ENCODE measurements around the gene SUSD3.

Gene SUSD3

DNA sequence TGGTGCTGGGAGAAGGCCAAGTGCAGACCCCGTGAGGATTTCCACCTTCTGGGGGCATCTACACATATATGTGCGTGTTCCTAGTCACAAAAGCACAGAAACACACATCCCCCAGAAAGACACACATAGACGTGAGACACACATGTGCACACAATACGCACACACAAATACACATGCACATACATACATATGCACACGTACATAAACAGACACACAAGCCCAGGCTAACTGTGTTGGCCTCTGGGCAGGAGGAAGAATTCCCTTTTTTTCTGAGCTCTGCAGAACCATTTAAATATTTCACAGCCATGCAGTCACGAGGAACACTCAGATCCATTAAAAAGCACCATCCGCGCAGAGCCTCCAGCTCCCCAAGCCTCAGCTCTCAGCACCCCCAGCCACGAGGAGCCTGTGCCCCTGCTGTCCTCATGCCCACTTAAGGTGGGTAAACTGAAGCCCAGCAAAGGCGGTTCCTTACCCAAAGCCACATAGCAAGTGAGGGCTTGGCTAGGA is 70.3 kb downstream of the SUSD3 start:
- Histone ChIP-seq H3K4me3 (replicated peaks; ENCODE audit: insufficient read depth, low read length) (no peak overlapping the region), H3K27ac (replicated peaks) (peak overlapping the region; percentile 67), H3K27me3 (ENCODE audit: insufficient read depth, poor library complexity, severe bottlenecking) (no peaks in the 10 kb centered on the region)
- DNase-seq (ENCODE audit: low read depth in 1 of 2, low spot score in 1 of 2): no peak
- no peak for TF ChIP-seq GABPA (IDR thresholded peaks at IDR 0.05; ENCODE audit: low read depth)

DNA sequence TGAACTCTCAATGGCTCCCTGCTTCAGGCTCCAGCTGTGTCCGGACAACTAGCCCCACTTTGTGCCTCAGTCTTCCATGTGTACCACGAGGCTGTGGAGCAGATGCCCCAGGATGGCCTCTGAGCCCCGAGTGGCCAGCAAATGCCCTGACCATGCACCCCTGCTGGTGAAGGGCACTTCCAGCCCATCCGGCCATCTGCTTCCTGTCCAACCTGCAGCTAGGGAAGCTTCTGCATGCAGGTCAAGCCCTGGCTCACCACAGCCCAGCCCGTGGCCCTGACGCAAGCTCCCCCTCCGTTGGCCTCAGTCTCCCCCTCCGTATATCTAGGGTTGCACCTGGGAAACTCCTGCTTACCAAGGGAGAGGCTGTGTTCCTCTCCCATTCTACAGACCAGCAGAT is 70.8 kb downstream of the SUSD3 start:
- DNase-seq (ENCODE audit: low read depth in 1 of 2, low spot score in 1 of 2): no peak
- no peaks in the 10 kb centered on the region for H3K27me3 ChIP-seq (ENCODE audit: insufficient read depth, poor library complexity, severe bottlenecking)
- TF ChIP-seq SPI1 (IDR thresholded peaks at IDR 0.05; ENCODE audit: borderline replicate concordance, low read depth) (no peak), POLR2AphosphoS5 (IDR thresholded peaks at IDR 0.05; ENCODE audit: low read depth) (peak; percentile 18; the same call in 1 of the 2 replicates)
- peak overlapping the region; percentile 67; the same call in 1 of the 2 replicates for H3K27ac ChIP-seq (replicated peaks)
- no peak overlapping the region for H3K4me3 ChIP-seq (replicated peaks; ENCODE audit: insufficient read depth, low read length)

DNA sequence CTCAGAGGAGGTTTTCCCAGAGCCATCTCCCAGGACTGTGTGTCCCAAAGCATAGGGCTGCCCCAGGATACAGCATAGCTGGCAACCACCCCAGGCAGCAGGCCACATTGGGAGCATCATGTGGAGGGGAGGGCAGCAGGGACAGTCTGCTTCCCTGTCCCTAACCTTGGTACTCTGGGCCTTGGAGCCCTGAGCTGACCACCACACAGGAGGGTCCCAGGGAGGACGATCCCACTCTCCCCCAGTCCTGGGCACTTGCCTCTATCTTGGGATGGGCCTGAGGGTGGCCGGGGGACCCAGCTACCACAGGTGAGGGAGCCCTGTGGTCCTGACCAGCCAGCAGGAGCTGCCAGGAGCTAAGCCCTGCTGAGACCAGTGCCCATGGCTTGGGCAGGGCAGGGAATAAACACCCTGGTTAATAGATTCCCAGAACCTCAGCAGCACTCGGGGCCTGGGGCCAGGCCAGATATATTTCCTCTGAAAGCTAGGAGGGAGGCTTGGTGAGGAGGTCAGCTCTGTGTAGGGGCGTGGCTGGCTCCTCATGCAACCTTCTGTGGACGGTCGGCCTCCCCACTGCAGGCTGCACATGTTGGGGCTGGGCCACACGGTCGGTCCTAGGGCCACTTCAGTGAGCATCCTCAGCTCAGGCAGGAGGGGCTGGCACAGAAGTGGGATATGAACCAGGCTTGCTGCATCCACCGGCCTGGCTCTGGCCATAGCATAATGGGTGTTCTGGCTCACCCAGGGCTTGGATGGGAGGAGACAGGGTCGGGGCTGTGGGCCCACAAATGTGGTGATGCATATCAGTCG is 71.4 kb downstream of the SUSD3 start:
- Histone ChIP-seq H3K27ac (replicated peaks) (no peak overlapping the region; the same call in none of the 2 replicates), H3K4me3 (replicated peaks; ENCODE audit: insufficient read depth, low read length) (no peak overlapping the region), H3K27me3 (ENCODE audit: insufficient read depth, poor library complexity, severe bottlenecking) (no peaks in the 10 kb centered on the region)
- TF ChIP-seq GABPA (IDR thresholded peaks at IDR 0.05; ENCODE audit: low read depth): no peak
- TF ChIP-seq, protein P1, sequence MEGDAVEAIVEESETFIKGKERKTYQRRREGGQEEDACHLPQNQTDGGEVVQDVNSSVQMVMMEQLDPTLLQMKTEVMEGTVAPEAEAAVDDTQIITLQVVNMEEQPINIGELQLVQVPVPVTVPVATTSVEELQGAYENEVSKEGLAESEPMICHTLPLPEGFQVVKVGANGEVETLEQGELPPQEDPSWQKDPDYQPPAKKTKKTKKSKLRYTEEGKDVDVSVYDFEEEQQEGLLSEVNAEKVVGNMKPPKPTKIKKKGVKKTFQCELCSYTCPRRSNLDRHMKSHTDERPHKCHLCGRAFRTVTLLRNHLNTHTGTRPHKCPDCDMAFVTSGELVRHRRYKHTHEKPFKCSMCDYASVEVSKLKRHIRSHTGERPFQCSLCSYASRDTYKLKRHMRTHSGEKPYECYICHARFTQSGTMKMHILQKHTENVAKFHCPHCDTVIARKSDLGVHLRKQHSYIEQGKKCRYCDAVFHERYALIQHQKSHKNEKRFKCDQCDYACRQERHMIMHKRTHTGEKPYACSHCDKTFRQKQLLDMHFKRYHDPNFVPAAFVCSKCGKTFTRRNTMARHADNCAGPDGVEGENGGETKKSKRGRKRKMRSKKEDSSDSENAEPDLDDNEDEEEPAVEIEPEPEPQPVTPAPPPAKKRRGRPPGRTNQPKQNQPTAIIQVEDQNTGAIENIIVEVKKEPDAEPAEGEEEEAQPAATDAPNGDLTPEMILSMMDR (IDR thresholded peaks at IDR 0.05; ENCODE audit: insufficient read depth, low read length): no peak
- no peak for TF ChIP-seq POLR2AphosphoS5 (IDR thresholded peaks at IDR 0.05; ENCODE audit: low read depth)
- TF ChIP-seq, protein P2, sequence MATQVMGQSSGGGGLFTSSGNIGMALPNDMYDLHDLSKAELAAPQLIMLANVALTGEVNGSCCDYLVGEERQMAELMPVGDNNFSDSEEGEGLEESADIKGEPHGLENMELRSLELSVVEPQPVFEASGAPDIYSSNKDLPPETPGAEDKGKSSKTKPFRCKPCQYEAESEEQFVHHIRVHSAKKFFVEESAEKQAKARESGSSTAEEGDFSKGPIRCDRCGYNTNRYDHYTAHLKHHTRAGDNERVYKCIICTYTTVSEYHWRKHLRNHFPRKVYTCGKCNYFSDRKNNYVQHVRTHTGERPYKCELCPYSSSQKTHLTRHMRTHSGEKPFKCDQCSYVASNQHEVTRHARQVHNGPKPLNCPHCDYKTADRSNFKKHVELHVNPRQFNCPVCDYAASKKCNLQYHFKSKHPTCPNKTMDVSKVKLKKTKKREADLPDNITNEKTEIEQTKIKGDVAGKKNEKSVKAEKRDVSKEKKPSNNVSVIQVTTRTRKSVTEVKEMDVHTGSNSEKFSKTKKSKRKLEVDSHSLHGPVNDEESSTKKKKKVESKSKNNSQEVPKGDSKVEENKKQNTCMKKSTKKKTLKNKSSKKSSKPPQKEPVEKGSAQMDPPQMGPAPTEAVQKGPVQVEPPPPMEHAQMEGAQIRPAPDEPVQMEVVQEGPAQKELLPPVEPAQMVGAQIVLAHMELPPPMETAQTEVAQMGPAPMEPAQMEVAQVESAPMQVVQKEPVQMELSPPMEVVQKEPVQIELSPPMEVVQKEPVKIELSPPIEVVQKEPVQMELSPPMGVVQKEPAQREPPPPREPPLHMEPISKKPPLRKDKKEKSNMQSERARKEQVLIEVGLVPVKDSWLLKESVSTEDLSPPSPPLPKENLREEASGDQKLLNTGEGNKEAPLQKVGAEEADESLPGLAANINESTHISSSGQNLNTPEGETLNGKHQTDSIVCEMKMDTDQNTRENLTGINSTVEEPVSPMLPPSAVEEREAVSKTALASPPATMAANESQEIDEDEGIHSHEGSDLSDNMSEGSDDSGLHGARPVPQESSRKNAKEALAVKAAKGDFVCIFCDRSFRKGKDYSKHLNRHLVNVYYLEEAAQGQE (IDR thresholded peaks at IDR 0.05; ENCODE audit: insufficient replicate concordance, low read depth): no peak
- no peak for TF ChIP-seq SPI1 (IDR thresholded peaks at IDR 0.05; ENCODE audit: borderline replicate concordance, low read depth)
- no peak for DNase-seq (ENCODE audit: low read depth in 1 of 2, low spot score in 1 of 2)

DNA sequence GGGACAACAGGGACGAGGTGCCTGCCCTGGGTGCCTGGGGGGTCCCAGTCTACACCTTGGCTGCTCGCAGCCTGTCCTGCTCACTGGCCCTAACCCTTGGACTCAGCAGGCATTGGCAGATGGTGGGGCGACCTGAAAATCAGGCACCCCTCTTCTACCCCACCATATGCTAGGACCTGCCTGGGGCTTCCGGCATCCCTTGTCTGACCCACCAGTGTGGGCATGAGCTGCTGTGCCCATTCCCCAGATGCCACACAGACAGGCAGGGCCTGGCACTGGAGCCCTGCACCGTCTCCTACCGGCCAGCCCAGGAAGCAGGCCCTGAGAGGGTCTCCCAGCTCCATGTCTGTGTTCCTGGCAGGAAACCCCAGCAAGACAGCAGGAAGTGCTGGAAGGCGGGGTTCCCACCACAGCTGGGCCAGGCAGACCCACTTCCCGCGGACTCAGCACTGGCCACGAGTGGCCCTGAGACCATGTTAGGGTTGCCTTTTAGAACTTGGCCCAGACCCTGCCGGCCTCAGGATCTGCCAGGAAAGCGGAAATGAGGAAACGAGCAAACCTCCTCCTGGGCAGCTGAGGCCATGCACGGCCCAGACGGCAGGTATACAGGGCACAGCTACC is 72.5 kb downstream of the SUSD3 start:
- DNase-seq (ENCODE audit: low read depth in 1 of 2, low spot score in 1 of 2): no peak
- Histone ChIP-seq H3K27ac (replicated peaks) (peak overlapping the region; percentile 54), H3K4me3 (replicated peaks; ENCODE audit: insufficient read depth, low read length) (no peak overlapping the region), H3K27me3 (ENCODE audit: insufficient read depth, poor library complexity, severe bottlenecking) (no peaks in the 10 kb centered on the region)
- peak; percentile 43; the same call in 1 of the 2 replicates for TF ChIP-seq SPI1 (IDR thresholded peaks at IDR 0.05; ENCODE audit: borderline replicate concordance, low read depth)
- TF ChIP-seq, protein P1 (IDR thresholded peaks at IDR 0.05; ENCODE audit: insufficient read depth, low read length): no peak
- TF ChIP-seq, protein P2 (IDR thresholded peaks at IDR 0.05; ENCODE audit: insufficient replicate concordance, low read depth): no peak

Measured in HL-60 (cell line).